GM19238 (cell line): ENCODE data around the gene PRKN.

Experiments
- DNase-seq: peaks from one replicate; pipeline ENCODE4 v3.0.0; 2011; ENCODE audit warnings: low spot score; ENCODE audit not compliant: insufficient read length

The PRKN gene

GRCh38 chr6:161622779-161623178, 1104.8 kb downstream of the PRKN start:
- no peak for DNase-seq

GRCh38 chr6:161618831-161619454, 1108.6 kb downstream of the PRKN start:
- no peak for DNase-seq

GRCh38 chr6:161613711-161614110, 1113.9 kb downstream of the PRKN start:
- no peak for DNase-seq

- DNase-seq: no peak
Measured at GRCh38 chr6:161608771-161609170, 1118.8 kb downstream of the PRKN start.

- no peak for DNase-seq
Measured at GRCh38 chr6:161607696-161608297, 1119.8 kb downstream of the PRKN start.

- no peak for DNase-seq
Measured at GRCh38 chr6:161602359-161602758, 1125.2 kb downstream of the PRKN start.

- no peak for DNase-seq
Measured at GRCh38 chr6:161598896-161599295, 1128.7 kb downstream of the PRKN start.

GRCh38 chr6:161596807-161597520, 1130.6 kb downstream of the PRKN start:
- no peak for DNase-seq

GRCh38 chr6:161594412-161594811, 1133.2 kb downstream of the PRKN start:
- no peak for DNase-seq

GRCh38 chr6:161590961-161591627, 1136.5 kb downstream of the PRKN start:
- no peak for DNase-seq

- no peak for DNase-seq
Measured at GRCh38 chr6:161586887-161587286, 1140.7 kb downstream of the PRKN start.

- no peak for DNase-seq
Measured at GRCh38 chr6:161584621-161585340, 1142.8 kb downstream of the PRKN start.

GRCh38 chr6:161584051-161584450, 1143.5 kb downstream of the PRKN start:
- DNase-seq: no peak

- DNase-seq: no peak
Measured at GRCh38 chr6:161583584-161583983, 1144.0 kb downstream of the PRKN start.

GRCh38 chr6:161578478-161578877, 1149.1 kb downstream of the PRKN start:
- no peak for DNase-seq

GRCh38 chr6:161575523-161576254, 1151.9 kb downstream of the PRKN start:
- no peak for DNase-seq

GRCh38 chr6:161568885-161569456, 1158.6 kb downstream of the PRKN start:
- no peak for DNase-seq

GRCh38 chr6:161564952-161565351, 1162.6 kb downstream of the PRKN start:
- no peak for DNase-seq

GRCh38 chr6:161561908-161562307, 1165.7 kb downstream of the PRKN start:
- no peak for DNase-seq

- DNase-seq: no peak
Measured at GRCh38 chr6:161557333-161558107, 1170.0 kb downstream of the PRKN start.
